Measurements from ENCODE around the gene SNX22.

- TF ChIP-seq, protein P1, sequence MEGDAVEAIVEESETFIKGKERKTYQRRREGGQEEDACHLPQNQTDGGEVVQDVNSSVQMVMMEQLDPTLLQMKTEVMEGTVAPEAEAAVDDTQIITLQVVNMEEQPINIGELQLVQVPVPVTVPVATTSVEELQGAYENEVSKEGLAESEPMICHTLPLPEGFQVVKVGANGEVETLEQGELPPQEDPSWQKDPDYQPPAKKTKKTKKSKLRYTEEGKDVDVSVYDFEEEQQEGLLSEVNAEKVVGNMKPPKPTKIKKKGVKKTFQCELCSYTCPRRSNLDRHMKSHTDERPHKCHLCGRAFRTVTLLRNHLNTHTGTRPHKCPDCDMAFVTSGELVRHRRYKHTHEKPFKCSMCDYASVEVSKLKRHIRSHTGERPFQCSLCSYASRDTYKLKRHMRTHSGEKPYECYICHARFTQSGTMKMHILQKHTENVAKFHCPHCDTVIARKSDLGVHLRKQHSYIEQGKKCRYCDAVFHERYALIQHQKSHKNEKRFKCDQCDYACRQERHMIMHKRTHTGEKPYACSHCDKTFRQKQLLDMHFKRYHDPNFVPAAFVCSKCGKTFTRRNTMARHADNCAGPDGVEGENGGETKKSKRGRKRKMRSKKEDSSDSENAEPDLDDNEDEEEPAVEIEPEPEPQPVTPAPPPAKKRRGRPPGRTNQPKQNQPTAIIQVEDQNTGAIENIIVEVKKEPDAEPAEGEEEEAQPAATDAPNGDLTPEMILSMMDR (IDR thresholded peaks at IDR 0.05) = no peak
- no peak for TF ChIP-seq POLR2A (IDR thresholded peaks at IDR 0.05)
These were observed 39.3 kb upstream of the SNX22 start for GRCh38 chr15:64112073-64112772.

Data from Peyer's patch (tissue), 4 donors.